Measurements from ENCODE around the gene OPN1SW.

DNA sequence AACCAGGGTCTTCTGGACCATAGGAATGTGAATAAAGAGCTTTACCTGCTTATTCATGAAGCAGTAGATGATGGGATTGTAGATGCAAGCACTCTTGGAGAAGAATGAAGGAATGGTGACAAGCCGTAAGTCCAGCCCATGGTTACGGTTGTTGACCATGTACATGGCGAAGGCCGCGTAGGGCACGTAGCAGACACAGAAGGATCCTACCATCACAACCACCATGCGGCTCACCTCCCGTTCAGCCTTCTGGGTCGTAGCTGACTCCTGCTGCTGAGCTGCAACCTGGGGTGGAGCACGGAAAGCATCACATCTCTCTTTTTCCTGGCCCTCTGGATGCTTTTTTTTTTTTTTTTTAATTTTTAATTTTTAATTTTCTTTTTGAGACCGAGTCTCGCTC is 2.0 kb downstream of the OPN1SW start:
- TF ChIP-seq, protein P1, sequence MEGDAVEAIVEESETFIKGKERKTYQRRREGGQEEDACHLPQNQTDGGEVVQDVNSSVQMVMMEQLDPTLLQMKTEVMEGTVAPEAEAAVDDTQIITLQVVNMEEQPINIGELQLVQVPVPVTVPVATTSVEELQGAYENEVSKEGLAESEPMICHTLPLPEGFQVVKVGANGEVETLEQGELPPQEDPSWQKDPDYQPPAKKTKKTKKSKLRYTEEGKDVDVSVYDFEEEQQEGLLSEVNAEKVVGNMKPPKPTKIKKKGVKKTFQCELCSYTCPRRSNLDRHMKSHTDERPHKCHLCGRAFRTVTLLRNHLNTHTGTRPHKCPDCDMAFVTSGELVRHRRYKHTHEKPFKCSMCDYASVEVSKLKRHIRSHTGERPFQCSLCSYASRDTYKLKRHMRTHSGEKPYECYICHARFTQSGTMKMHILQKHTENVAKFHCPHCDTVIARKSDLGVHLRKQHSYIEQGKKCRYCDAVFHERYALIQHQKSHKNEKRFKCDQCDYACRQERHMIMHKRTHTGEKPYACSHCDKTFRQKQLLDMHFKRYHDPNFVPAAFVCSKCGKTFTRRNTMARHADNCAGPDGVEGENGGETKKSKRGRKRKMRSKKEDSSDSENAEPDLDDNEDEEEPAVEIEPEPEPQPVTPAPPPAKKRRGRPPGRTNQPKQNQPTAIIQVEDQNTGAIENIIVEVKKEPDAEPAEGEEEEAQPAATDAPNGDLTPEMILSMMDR (conservative IDR thresholded peaks at IDR 0.05; ENCODE audit: low read length), result no peak
- TF ChIP-seq EZH2phosphoT487 (IDR thresholded peaks at IDR 0.05; ENCODE audit: borderline replicate concordance), result no peak
